Immature natural killer cell (primary cell): ENCODE results near the gene ADAM12. TPM values are rescaled to one million over a fixed set of nuclear protein-coding genes. Genes with fewer than 3 reads are reported as not detected.
A peak's percentile ranks its signal among the peaks of the same experiment; 100 is the strongest.

Experiments used
- DNase-seq, 3 donors: peaks; one replicate each; pipeline ENCODE4 v3.0.0; 2022; ENCODE audit warnings: mixed read lengths in 1 of 3
- H3K27ac Mint-ChIP-seq, 6 donors: one replicate each; pipeline ENCODE4 v1.8.0; 2020; ENCODE audit warnings: mixed read lengths in 6 of 6, mild to moderate bottlenecking in 5 of 6, inconsistent platforms in 4 of 6, moderate library complexity in 3 of 6
- H3K27me3 Mint-ChIP-seq, 3 donors: one replicate each; pipeline ENCODE4 v1.8.0; 2020 to 2021; ENCODE audit warnings: low read depth in 3 of 3, mild to moderate bottlenecking in 3 of 3, mixed read lengths in 3 of 3, moderate library complexity in 3 of 3, inconsistent platforms in 1 of 3
- H3K36me3 Mint-ChIP-seq, 3 donors: one replicate each; pipeline ENCODE4 v1.8.0; 2020; ENCODE audit warnings: mixed read lengths in 3 of 3, inconsistent platforms in 2 of 3, mild to moderate bottlenecking in 2 of 3
- H3K4me1 Mint-ChIP-seq, 2 donors: one replicate each; pipeline ENCODE4 v1.8.0; 2020; ENCODE audit warnings: inconsistent platforms in 2 of 2, mild to moderate bottlenecking in 2 of 2, mixed read lengths in 2 of 2, moderate library complexity in 1 of 2
- H3K4me3 Mint-ChIP-seq, 5 donors: one replicate each; pipeline ENCODE4 v1.8.0; 2020; ENCODE audit warnings: mild to moderate bottlenecking in 5 of 5, mixed read lengths in 5 of 5, inconsistent platforms in 3 of 5, moderate library complexity in 3 of 5
- H3K9me3 Mint-ChIP-seq, 6 donors: one replicate each; pipeline ENCODE4 v1.8.0; 2020; ENCODE audit warnings: mild to moderate bottlenecking in 6 of 6, mixed read lengths in 6 of 6, inconsistent platforms in 4 of 6, moderate library complexity in 3 of 6
- polyA plus RNA-seq, 3 donors: library from polyadenylated mRNA; unstranded; fragments of 300-500 nt; fragmentation: Illumina TruSeq; gene quantifications; one replicate each; pipeline ENCODE4 v1.2.3, GENCODE V29; 2021

ADAM12 gene
- polyA plus RNA-seq, 3 donors from 2014 or later: 0.07 to 0.11 TPM; not detected in 1

DNA sequence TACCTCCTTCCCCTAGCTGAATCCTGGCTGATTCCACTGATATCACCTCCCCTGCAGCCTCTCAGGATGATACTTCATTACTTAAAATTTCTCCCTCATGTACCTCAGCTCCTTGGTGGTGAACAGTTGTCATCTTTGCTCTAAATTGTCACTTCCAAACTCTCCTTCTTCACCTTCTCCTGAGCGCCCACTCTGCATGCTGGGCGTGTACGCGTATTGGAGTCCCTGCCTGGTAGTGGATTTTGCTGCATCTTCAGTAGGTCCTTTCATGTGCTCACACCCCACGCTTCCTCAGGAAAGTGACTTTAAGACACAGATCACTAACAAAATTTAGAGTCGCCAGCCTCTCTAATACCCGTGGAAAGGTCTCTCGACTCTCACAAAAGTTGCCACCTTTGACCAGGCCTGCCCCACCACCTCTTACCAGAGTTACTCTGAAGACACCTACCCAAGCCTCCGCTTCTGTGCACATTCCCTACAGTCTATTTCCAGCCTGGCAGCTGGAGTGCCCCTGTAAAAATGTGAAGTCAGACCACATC, 255.1 kb downstream of the ADAM12 start:
- H3K27me3 Mint-ChIP-seq: peaks cover 0 to 6% (median 3%) of the 10 kb centered on the region in 3 donors
- no peaks in the 10 kb centered on the region for H3K36me3 Mint-ChIP-seq
- no peak for DNase-seq
- no peak overlapping the region for H3K27ac Mint-ChIP-seq
- peaks cover 5 to 18% of the 10 kb centered on the region in 2 donors for H3K4me1 Mint-ChIP-seq
- no peak overlapping the region for H3K4me3 Mint-ChIP-seq
- H3K9me3 Mint-ChIP-seq: no peaks in the 10 kb centered on the region

DNA sequence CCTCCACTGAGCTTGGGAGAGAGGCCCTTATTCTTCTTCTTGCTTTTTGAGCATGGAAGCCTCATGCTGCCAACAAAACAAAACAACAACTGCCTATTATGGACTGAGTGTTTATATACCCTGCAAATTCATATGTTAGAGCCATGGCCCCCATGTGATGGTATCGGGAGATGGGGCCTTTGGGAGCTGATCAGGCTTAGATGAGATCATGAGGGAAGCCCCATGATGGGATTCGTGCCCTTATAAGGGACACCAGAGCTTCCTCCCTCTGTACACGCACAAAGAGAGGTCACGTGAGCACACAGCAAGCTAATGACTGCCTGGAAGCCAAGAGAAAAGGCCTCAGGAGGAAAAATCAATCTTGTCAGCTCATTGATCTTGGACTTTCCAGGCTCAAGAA, 256.9 kb downstream of the ADAM12 start:
- no peaks in the 10 kb centered on the region for H3K9me3 Mint-ChIP-seq
- peaks cover 5 to 9% of the 10 kb centered on the region in 2 donors for H3K4me1 Mint-ChIP-seq
- no peak overlapping the region for H3K27ac Mint-ChIP-seq
- no peak overlapping the region for H3K4me3 Mint-ChIP-seq
- H3K36me3 Mint-ChIP-seq: no peaks in the 10 kb centered on the region
- no peak for DNase-seq
- H3K27me3 Mint-ChIP-seq: peaks cover 0 to 6% (median 3%) of the 10 kb centered on the region in 3 donors

DNA sequence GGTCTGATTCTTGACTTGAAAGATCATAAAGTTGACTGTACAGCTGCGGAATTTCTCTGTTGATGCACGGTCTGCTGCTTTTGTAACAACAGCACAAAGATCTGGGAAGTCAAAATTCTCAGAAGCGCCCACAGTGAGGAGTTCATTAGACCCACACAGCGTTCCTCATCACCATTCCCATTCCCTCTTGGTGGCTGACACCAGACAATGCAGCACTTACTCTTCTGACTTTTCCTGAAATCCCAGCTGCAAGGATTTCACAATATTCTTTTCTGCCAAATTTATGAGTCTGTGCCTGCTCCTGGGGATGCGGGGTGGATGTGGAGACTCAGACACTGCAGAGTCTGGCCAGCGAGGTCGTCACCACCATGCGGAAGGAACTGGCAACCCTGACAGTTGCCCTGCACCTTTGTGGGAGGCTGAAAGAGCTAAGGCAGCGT, 258.0 kb downstream of the ADAM12 start:
- H3K36me3 Mint-ChIP-seq: no peaks in the 10 kb centered on the region
- H3K27me3 Mint-ChIP-seq: peaks cover 0 to 6% (median 3%) of the 10 kb centered on the region in 3 donors
- no peaks in the 10 kb centered on the region for H3K9me3 Mint-ChIP-seq
- no peak for DNase-seq
- no peaks in the 10 kb centered on the region for H3K4me1 Mint-ChIP-seq
- H3K4me3 Mint-ChIP-seq: no peak overlapping the region
- no peak overlapping the region for H3K27ac Mint-ChIP-seq

DNA sequence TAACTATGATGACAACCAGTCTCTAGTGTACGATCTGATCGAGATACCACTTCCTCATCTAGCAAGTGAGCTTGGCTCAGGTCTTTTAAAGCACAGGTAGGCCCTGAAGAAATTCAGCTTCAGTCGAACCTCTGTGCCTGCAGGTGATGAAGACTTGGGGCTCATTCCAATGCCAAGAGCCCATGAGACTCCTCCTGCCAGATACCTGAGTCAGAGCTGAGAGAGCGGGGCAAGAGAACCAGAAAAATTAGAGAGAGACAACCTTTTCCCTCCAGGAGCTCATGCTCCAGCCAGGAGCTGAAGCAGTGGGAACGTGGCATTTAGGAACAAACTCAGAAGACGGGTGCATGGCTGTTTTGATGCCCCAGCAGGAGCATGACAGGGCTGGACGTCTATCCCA, 259.3 kb downstream of the ADAM12 start:
- Mint-ChIP-seq H3K9me3 (no peaks in the 10 kb centered on the region), H3K27me3 (peaks cover 0 to 3% (median 1%) of the 10 kb centered on the region in 3 donors), H3K27ac (no peak overlapping the region), H3K4me3 (no peak overlapping the region), H3K36me3 (no peaks in the 10 kb centered on the region), H3K4me1 (no peaks in the 10 kb centered on the region)
- DNase-seq: no peak

DNA sequence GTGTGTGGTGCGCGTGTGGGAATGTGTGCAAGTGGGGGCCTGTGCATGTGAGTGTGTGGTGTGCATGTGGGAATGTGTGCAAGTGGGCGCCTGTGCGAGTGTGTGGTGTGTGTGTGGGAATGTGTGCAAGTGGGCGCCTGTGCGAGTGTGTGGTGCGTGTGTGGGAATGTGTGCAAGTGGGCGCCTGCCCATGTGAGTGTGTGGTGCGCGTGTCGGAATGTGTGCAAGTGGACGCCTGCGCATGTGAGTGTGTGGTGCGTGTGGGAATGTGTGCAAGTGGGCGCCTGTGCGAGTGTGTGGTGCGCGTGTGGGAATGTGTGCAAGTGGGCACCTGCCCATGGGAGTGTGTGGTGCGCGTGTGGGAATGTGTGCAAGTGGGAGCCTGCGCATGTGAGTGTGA, 259.7 kb downstream of the ADAM12 start:
- no peaks in the 10 kb centered on the region for H3K4me1 Mint-ChIP-seq
- H3K4me3 Mint-ChIP-seq: no peak overlapping the region
- H3K36me3 Mint-ChIP-seq: no peaks in the 10 kb centered on the region
- DNase-seq: no peak
- H3K27ac Mint-ChIP-seq: peak overlapping the region in 1 of 6 donors; percentile 64
- no peaks in the 10 kb centered on the region for H3K9me3 Mint-ChIP-seq
- H3K27me3 Mint-ChIP-seq: peaks cover 0 to 3% (median 1%) of the 10 kb centered on the region in 3 donors

DNA sequence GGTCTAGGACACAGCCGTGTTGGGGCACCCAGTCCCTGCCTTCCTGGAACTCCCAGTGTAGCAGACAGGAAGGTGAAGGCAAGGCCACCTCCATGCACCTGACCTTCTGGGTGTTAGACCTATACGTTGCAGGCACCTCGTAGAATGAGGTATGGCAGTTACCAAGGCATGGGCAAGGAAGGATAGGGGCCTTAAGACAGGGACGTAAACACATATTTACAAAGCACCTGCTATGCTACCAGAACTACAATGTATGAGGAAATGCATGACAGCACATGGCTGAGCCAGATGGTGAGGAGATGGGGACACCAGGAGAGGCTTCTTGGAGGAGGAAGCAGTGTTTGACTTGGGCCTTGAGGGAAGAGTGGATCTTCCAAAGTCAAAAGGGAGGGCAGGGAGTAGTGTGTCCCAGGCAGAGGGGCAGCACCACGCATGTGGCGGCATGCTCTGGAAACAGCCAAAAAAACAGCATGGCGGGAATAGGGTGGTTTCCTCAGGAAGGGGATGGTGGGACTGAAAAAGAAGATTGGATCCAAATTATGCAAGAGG, 260.7 kb downstream of the ADAM12 start:
- Mint-ChIP-seq H3K9me3 (no peaks in the 10 kb centered on the region), H3K4me3 (no peak overlapping the region), H3K27me3 (peaks cover 0 to 3% (median 1%) of the 10 kb centered on the region in 3 donors), H3K4me1 (no peaks in the 10 kb centered on the region), H3K27ac (no peak overlapping the region), H3K36me3 (no peaks in the 10 kb centered on the region)
- DNase-seq: no peak

DNA sequence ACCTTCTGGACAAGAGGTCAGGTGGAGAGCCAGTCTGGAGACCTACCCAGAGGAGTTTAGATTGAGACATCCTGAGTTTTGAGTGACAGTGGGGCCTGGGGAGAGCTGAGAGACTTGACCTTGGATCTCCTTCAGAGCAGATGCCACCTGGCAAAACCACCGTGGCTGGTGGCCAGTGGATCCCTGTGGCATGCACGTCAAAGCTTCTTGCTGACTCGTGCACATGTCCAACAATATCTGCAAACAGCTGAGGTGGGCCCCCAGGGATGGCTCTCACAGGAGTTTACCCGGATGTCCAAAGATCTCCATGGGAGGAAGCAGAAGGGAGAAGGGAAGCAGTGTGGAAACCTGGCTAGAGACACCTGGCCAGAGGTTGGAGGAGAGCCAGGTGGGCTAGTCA, 261.4 kb downstream of the ADAM12 start:
- H3K36me3 Mint-ChIP-seq: no peaks in the 10 kb centered on the region
- H3K4me1 Mint-ChIP-seq: no peaks in the 10 kb centered on the region
- H3K4me3 Mint-ChIP-seq: no peak overlapping the region

DNA sequence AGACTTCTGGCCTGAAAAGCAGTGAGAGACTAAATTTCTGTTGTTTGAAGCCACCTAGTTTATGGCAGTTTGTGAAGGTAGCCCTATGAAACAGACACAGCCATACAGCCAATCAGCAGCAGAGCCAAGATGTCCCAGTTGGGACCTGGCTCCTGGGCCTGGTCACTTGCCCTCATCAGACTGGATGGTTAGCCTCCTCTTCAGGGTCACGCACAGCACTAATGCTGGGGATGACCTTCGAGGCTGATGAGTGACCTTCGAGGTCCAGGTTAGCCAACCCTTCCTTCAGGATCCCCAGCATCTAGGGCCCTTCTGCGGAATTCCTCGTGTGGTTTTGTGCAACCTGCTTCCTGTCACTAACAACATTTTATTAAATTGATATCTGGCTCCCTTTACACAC, 262.3 kb downstream of the ADAM12 start:
- Mint-ChIP-seq H3K4me3 (no peak overlapping the region), H3K36me3 (no peaks in the 10 kb centered on the region)

More for the DNA sequence above, 261.4 kb downstream of the ADAM12 start:
- no peak overlapping the region for H3K27ac Mint-ChIP-seq
- H3K27me3 Mint-ChIP-seq: peaks cover 0 to 3% (median 1%) of the 10 kb centered on the region in 3 donors
- no peak for DNase-seq
- H3K9me3 Mint-ChIP-seq: no peaks in the 10 kb centered on the region

DNA sequence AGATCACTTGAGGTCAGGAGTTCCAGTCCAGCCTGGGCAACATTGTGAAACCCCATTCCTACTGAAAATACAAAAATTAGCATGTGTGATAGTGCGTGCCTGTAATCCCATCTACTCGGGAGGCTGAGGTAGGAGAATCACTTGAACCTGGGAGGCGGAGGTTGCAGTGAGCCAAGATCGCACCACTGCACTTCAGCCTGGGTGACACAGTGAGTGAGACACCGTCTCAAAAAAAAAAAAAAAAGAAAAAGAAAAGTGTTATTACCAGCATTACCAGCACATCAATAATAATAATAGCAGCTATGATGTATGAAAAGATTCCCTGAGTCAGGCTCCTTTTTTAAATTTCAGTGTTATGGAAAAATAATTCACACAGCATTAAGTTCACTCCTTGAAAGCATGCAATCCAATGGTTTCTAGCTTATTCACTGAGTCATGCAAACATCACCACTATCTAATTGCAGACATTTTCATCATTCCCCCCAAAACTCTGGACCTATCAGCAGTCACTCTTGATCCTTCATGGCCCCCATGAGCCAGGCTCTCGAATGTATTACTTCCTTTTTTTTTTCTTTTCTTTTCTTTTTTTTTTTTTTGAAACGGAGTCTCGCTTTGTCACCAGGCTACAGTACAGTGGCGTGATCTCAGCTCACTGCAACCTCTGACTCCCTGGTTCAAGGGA, 263.5 kb downstream of the ADAM12 start:
- no peaks in the 10 kb centered on the region for H3K36me3 Mint-ChIP-seq
- H3K27ac Mint-ChIP-seq: no peak overlapping the region
- H3K27me3 Mint-ChIP-seq: peaks cover 0 to 1% (median 0%) of the 10 kb centered on the region in 3 donors
- no peaks in the 10 kb centered on the region for H3K4me1 Mint-ChIP-seq
- DNase-seq: no peak
- no peak overlapping the region for H3K4me3 Mint-ChIP-seq
- no peaks in the 10 kb centered on the region for H3K9me3 Mint-ChIP-seq

More for the DNA sequence above, 262.3 kb downstream of the ADAM12 start:
- Mint-ChIP-seq H3K27me3 (peaks cover 0 to 3% (median 1%) of the 10 kb centered on the region in 3 donors), H3K27ac (no peak overlapping the region), H3K9me3 (no peaks in the 10 kb centered on the region), H3K4me1 (no peaks in the 10 kb centered on the region)
- no peak for DNase-seq

DNA sequence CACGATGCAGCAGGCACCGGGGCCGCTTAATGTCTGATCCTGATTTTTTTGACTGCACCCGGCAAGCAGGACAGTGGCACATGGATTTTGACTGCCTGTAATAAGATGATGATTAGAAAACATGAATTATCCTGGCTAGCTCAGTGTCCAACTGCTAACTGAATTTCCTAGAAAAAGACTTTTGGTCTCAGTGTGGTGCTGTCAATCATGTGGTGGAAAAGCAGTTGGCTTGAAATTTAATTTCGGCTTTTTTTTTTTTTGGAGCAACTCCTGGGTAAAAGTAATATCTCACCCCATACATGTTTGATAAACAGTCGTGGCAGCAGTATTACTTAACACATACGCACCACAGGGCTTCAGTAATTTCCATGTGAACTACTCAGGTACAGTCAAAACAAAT, 264.2 kb downstream of the ADAM12 start:
- peaks cover 0 to 1% (median 0%) of the 10 kb centered on the region in 3 donors for H3K27me3 Mint-ChIP-seq
- no peaks in the 10 kb centered on the region for H3K36me3 Mint-ChIP-seq
- no peak overlapping the region for H3K4me3 Mint-ChIP-seq
- no peak overlapping the region for H3K27ac Mint-ChIP-seq
- no peak for DNase-seq
- H3K4me1 Mint-ChIP-seq: no peaks in the 10 kb centered on the region
- no peaks in the 10 kb centered on the region for H3K9me3 Mint-ChIP-seq

DNA sequence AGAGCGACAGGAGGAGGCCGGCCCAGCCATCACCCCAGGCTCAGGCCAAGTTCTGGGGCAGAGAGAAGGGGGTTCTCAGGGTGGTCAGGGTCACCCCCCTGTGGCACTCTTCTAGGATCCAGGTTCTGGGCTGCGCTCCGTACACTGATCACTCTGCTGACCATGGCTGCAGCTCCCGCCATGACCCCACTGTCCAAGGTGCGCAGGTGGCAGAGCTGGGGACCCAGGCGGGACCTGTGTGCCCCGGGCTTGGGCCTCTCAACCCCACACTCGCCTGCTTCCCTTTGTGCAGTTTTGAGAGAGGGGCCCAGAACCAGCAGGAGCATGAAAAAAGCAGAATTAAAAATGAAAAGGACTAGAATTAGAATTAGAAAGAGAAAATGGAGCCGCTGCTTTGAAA, 264.8 kb downstream of the ADAM12 start:
- Mint-ChIP-seq H3K27ac (no peak overlapping the region), H3K36me3 (no peaks in the 10 kb centered on the region), H3K9me3 (no peaks in the 10 kb centered on the region), H3K27me3 (peaks cover 0 to 1% (median 0%) of the 10 kb centered on the region in 3 donors), H3K4me1 (no peaks in the 10 kb centered on the region), H3K4me3 (no peak overlapping the region)
- DNase-seq: no peak

DNA sequence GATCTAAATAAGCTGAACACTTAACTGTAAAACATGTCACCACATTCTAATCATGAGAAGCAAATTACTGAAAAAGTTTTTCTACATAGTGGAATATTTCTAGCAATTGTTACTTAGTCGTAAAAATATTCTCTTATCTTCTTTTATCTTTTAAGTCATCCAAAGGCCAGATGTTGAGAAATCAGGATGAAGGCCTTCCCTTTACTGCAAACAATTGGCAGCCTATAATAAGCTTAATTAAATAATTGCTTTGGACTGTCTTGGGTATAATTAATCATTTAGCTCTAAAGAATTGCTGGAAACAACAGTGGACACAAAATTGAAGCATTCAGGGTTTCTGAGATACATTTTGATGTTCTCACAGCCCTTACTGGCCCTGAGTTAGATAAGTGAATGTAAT, 265.4 kb downstream of the ADAM12 start:
- no peaks in the 10 kb centered on the region for H3K9me3 Mint-ChIP-seq
- H3K4me1 Mint-ChIP-seq: no peaks in the 10 kb centered on the region
- no peaks in the 10 kb centered on the region for H3K36me3 Mint-ChIP-seq
- H3K4me3 Mint-ChIP-seq: no peak overlapping the region
- DNase-seq: no peak
- H3K27me3 Mint-ChIP-seq: no peaks in the 10 kb centered on the region
- H3K27ac Mint-ChIP-seq: no peak overlapping the region

DNA sequence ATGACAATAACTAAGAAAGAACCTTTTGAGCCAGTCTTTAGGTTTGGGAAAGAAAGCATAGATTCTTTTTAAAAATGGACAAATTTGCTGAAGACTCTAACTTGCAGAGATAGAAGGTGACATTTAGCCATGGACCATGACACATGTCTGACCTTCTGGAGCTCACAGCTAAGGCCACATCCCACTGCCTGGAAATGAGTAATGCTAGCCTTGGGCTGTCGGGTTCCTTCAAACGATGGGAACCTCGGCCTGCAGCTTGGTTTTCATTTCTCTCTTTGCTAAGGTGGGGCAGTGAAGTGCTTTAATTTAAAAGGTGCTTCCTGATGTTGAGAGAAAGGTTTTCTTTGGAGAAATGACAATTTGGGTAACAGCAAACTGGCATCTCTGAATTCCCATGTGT, 268.7 kb downstream of the ADAM12 start:
- DNase-seq: no peak
- Mint-ChIP-seq H3K4me3 (no peak overlapping the region), H3K9me3 (no peaks in the 10 kb centered on the region), H3K4me1 (no peaks in the 10 kb centered on the region), H3K27ac (no peak overlapping the region), H3K27me3 (peaks cover 0 to 7% (median 2%) of the 10 kb centered on the region in 3 donors), H3K36me3 (no peaks in the 10 kb centered on the region)

DNA sequence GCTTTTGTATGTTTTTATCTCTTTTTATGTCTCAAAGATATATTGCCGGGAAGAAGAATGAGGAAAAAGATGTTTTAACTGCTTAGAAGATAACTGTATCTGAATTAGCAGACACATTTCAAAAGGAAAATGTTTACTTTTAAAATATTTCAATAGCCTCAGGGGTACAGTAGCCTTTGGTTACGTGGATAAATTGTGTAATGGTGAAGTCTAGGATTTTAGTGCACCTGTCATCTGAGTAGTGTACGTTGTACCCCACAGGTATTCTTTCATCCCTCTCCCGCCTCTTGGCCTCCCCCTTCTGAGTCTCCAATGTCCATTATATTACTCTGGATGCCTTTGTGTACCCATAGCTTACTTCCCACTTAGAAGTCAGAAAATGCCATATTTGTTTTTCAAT, 269.8 kb downstream of the ADAM12 start:
- no peak overlapping the region for H3K4me3 Mint-ChIP-seq
- no peaks in the 10 kb centered on the region for H3K36me3 Mint-ChIP-seq
- H3K9me3 Mint-ChIP-seq: no peaks in the 10 kb centered on the region

More for the DNA sequence above, 269.8 kb downstream of the ADAM12 start:
- no peak for DNase-seq
- Mint-ChIP-seq H3K4me1 (no peaks in the 10 kb centered on the region), H3K27me3 (peaks cover 0 to 7% (median 2%) of the 10 kb centered on the region in 3 donors), H3K27ac (no peak overlapping the region)
